ENCODE results near the gene FTCD.

- TF ChIP-seq CTCF (IDR thresholded peaks at IDR 0.05) (no peak), POLR2A (IDR thresholded peaks at IDR 0.05) (no peak)
Observed at GRCh38 chr21:46111193-46111571, 44.2 kb downstream of the FTCD start.

All from adrenal gland (tissue), 5 donors.